ENCODE results near the gene PGM5. TPM values are rescaled to one million over a fixed set of nuclear protein-coding genes. Genes with fewer than 3 reads are reported as not detected.
"Not testable (repeated sequence)": the region's sequence is repeated elsewhere in the genome, so short reads cannot be mapped to it uniquely, and the experiment has no call there.

Gene PGM5
- total and polyA plus RNA-seq, 2 of the 8 experiments (the other 6 are each of a cell fraction or from before 2014, with no cell fraction given) = not detected

GRCh38 chr9:68377723-68378122 lies 21.3 kb downstream of the PGM5 start:
- H4K91ac ChIP-seq (replicated peaks; ENCODE audit: insufficient read length, low read length); H3K4ac ChIP-seq (replicated peaks; ENCODE audit: insufficient read length, low read depth, low read length); H2AK5ac ChIP-seq (ENCODE audit: low read depth, low read length); H2BK15ac ChIP-seq (ENCODE audit: low read length); H3K27ac ChIP-seq (ENCODE audit: low read depth, low read length); H3K9me3 ChIP-seq (ENCODE audit: insufficient read depth in 2 of 2, low read depth in 1 of 2, low read length in 1 of 2); H4K8ac ChIP-seq (ENCODE audit: extremely low read depth, insufficient read depth, low read length); H3K9ac ChIP-seq (replicated peaks in 1 of 4; ENCODE audit: extremely low read depth in 1 of 4, low read depth in 3 of 4, low read length in 3 of 4); H3K4me3 ChIP-seq (ENCODE audit: extremely low read depth in 1 of 4, insufficient read depth in 2 of 4, low read depth in 3 of 4, low read length in 4 of 4); H2AFZ ChIP-seq (ENCODE audit: low read length); H2BK5ac ChIP-seq (ENCODE audit: low read depth, low read length); FAIRE-seq; H4K20me1 ChIP-seq (replicated peaks in 1 of 2; ENCODE audit: control insufficient read depth in 1 of 2, insufficient read depth in 2 of 2, low read length in 2 of 2); POLR2A ChIA-PET (ENCODE audit: partially characterized antibody); H3K4me2 ChIP-seq (ENCODE audit: insufficient read depth in 1 of 2, low read depth in 2 of 2, low read length in 2 of 2); H3K36me3 ChIP-seq (ENCODE audit: control insufficient read depth in 2 of 4, insufficient read depth in 4 of 4, low read length in 3 of 4); H3K56ac ChIP-seq (replicated peaks; ENCODE audit: insufficient read length, low read depth, low read length); H4K5ac ChIP-seq (ENCODE audit: insufficient read length, low read depth, low read length); H2BK12ac ChIP-seq (ENCODE audit: low read depth, low read length); H2BK120ac ChIP-seq (replicated peaks; ENCODE audit: low read depth, low read length); H3K18ac ChIP-seq (ENCODE audit: extremely low read depth, low read length); H3K23me2 ChIP-seq (ENCODE audit: low read depth, low read length); DNase-seq (ENCODE audit: low read depth in 1 of 2, low spot score in 2 of 2); H3K23ac ChIP-seq (ENCODE audit: insufficient read length); H3K79me2 ChIP-seq (ENCODE audit: control insufficient read depth in 1 of 2, insufficient read depth in 2 of 2, low read length in 2 of 2); H3K27me3 ChIP-seq (replicated peaks in 1 of 4; ENCODE audit: control insufficient read depth in 3 of 4, extremely low read depth in 1 of 4, insufficient read depth in 3 of 4, low read length in 3 of 4); H2BK20ac ChIP-seq (ENCODE audit: low read length); H3K14ac ChIP-seq (ENCODE audit: insufficient read length); H3K79me1 ChIP-seq (ENCODE audit: low read depth, low read length); H3K4me1 ChIP-seq (replicated peaks in 1 of 4; ENCODE audit: control insufficient read depth in 3 of 4, insufficient read depth in 4 of 4, low read length in 3 of 4): not testable (repeated sequence)
- 92% methylated on average over 1 of the region's 1 CpG; no CpG with 5 or more reads in 1 of the 2 experiments for WGBS, 2 experiments (ENCODE audit: extremely low coverage in 1 of 2, insufficient coverage in 1 of 2, insufficient read length in 1 of 2, insufficient replicate concordance in 2 of 2, low coverage in 1 of 2, low lambda C conversion rate in 2 of 2, missing lambda C conversion rate in 1 of 2)
- CTCF ChIA-PET (ENCODE audit: partially characterized antibody) = interaction anchor here (0.8 kb wide), 1 partner anchor 129 kb away, joined by 3 read pairs; no protein-coding TSS in a partner anchor

DNA sequence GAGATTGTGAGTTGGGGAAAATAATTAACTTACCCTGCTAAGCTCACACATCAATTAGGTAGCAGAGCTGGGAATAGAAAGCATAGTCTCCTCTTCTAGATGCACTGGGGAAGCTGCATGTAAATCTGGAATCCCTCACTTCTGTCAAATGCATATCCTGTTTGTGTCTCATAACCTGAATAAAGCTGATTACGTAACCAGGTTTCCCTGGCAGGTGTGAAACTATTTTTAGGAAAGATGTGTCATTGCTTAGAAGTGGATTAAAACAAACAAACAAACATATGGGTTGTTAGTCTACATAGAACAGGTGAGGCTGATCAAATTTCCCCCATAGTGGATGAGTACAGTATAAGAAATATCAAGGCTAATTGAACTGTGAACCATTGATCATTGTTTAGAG lies 27.5 kb downstream of the PGM5 start:
- whole genome bisulfite sequencing, 2 experiments (ENCODE audit: extremely low coverage in 1 of 2, insufficient coverage in 1 of 2, insufficient read length in 1 of 2, insufficient replicate concordance in 2 of 2, low coverage in 1 of 2, low lambda C conversion rate in 2 of 2, missing lambda C conversion rate in 1 of 2) = 65% methylated on average over 1 of the region's 1 CpG; no CpG with 5 or more reads in 1 of the 2 experiments
- H3K23ac ChIP-seq (ENCODE audit: insufficient read length); H4K5ac ChIP-seq (ENCODE audit: insufficient read length, low read depth, low read length); H3K23me2 ChIP-seq (ENCODE audit: low read depth, low read length); FAIRE-seq; H3K4ac ChIP-seq (replicated peaks; ENCODE audit: insufficient read length, low read depth, low read length); H4K8ac ChIP-seq (ENCODE audit: extremely low read depth, insufficient read depth, low read length); CTCF ChIA-PET (ENCODE audit: partially characterized antibody); H2BK20ac ChIP-seq (ENCODE audit: low read length); H3K27ac ChIP-seq (ENCODE audit: low read depth, low read length); H3K79me1 ChIP-seq (ENCODE audit: low read depth, low read length); H3K56ac ChIP-seq (replicated peaks; ENCODE audit: insufficient read length, low read depth, low read length); DNase-seq (ENCODE audit: low read depth in 1 of 2, low spot score in 2 of 2); H2BK120ac ChIP-seq (replicated peaks; ENCODE audit: low read depth, low read length); H2BK15ac ChIP-seq (ENCODE audit: low read length); H3K36me3 ChIP-seq (ENCODE audit: control insufficient read depth in 2 of 4, insufficient read depth in 4 of 4, low read length in 3 of 4); H3K4me1 ChIP-seq (replicated peaks in 1 of 4; ENCODE audit: control insufficient read depth in 3 of 4, insufficient read depth in 4 of 4, low read length in 3 of 4); H3K4me3 ChIP-seq (ENCODE audit: extremely low read depth in 1 of 4, insufficient read depth in 2 of 4, low read depth in 3 of 4, low read length in 4 of 4); H3K79me2 ChIP-seq (ENCODE audit: control insufficient read depth in 1 of 2, insufficient read depth in 2 of 2, low read length in 2 of 2); H2AFZ ChIP-seq (ENCODE audit: low read length); H4K91ac ChIP-seq (replicated peaks; ENCODE audit: insufficient read length, low read length); H3K9ac ChIP-seq (replicated peaks in 1 of 4; ENCODE audit: extremely low read depth in 1 of 4, low read depth in 3 of 4, low read length in 3 of 4); H2BK5ac ChIP-seq (ENCODE audit: low read depth, low read length); H2AK5ac ChIP-seq (ENCODE audit: low read depth, low read length); H3K9me3 ChIP-seq (ENCODE audit: insufficient read depth in 2 of 2, low read depth in 1 of 2, low read length in 1 of 2); H2BK12ac ChIP-seq (ENCODE audit: low read depth, low read length); H4K20me1 ChIP-seq (replicated peaks in 1 of 2; ENCODE audit: control insufficient read depth in 1 of 2, insufficient read depth in 2 of 2, low read length in 2 of 2); H3K4me2 ChIP-seq (ENCODE audit: insufficient read depth in 1 of 2, low read depth in 2 of 2, low read length in 2 of 2); H3K18ac ChIP-seq (ENCODE audit: extremely low read depth, low read length); H3K27me3 ChIP-seq (replicated peaks in 1 of 4; ENCODE audit: control insufficient read depth in 3 of 4, extremely low read depth in 1 of 4, insufficient read depth in 3 of 4, low read length in 3 of 4); POLR2A ChIA-PET (ENCODE audit: partially characterized antibody); H3K14ac ChIP-seq (ENCODE audit: insufficient read length): not testable (repeated sequence)
